Activated CD4-positive, alpha-beta T cell treated with anti-CD3 and anti-CD28 coated beads, Interleukin-2, amount 50 U/mL, for 48 hours (primary cell): Measurements from ENCODE around the gene TNIP1.

Source experiments
- DNase-seq, 2 experiments: peaks; one replicate each; pipeline ENCODE4 v3.0.0-alpha.2; 2020

Gene TNIP1

DNA sequence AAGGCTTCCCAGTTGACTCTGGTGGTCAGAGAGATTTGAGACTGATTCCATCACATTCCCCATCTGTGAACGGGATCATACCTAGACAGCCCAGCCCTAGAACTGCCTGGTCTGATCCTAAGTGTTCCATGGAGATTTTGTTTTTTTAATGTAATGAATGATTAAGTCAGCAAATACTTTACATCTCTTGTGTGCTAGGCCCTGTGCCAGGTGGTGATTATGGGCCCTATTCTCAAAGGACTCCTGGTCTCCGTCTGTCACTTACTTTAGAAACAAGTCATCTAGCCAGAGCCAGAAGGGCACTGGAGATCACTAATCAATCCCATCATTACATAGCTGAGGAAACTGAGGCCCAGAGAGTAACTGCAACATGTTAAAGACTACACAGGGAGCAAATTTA is 61.5 kb downstream of the TNIP1 start:
- no peak for DNase-seq

DNA sequence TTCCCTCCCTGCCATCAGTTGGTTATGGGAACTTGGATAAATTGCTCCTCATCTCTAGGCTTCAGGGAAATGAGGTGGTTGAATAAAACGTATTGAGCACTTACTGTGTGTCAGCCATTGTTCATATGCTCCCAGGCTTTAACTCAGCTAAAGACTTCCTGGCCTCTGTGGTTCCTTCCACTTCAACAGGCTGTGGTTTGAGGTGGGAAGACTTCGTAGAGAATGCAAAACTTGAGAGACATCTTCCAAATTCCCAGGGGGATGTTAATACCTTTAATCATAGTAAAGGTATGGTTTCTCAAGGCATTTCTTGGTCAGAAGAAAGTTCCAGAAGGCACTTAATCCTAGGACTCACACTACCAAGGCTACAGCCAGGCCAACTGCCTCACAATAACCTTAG is 62.0 kb downstream of the TNIP1 start:
- DNase-seq: no peak

GRCh38 chr5:151017897-151018296 is 62.9 kb downstream of the TNIP1 start:
- no peak for DNase-seq

- no peak for DNase-seq
Measured at GRCh38 chr5:151016700-151017099, 64.1 kb downstream of the TNIP1 start.

- no peak for DNase-seq
Measured at GRCh38 chr5:151015974-151016587, 64.8 kb downstream of the TNIP1 start.

DNA sequence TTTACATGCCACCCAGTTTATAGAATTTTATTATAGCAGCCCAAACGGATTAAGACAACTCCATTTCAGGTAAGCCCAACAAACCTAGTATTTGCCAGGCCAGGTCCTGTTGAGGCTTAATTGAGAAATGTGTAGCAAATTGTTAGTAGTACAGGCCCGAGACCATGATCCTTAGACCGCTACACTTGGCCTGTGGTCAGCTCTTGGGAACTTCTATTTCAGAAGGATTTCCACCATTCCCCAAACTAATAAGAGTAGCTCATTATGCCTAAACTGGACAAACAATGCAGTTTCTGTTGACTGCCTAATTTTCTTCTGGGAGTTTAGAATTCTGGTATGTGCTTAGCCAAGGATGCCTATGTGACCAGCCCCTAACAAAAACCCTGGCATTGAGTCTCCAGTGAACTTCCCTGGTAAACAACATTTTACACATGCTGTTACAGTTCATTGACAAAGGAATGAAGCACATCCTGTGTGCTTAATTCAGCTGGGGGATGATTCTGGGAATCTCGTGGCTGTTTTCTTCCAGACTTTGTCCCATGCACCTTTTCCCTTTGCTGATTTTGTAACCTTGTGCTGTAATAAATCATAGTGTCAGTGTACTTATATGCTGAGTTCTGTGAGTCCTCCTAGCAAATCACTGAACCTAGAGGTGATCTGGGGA is 66.0 kb downstream of the TNIP1 start:
- DNase-seq: no peak

GRCh38 chr5:151012862-151013261 is 68.0 kb downstream of the TNIP1 start:
- no peak for DNase-seq

DNA sequence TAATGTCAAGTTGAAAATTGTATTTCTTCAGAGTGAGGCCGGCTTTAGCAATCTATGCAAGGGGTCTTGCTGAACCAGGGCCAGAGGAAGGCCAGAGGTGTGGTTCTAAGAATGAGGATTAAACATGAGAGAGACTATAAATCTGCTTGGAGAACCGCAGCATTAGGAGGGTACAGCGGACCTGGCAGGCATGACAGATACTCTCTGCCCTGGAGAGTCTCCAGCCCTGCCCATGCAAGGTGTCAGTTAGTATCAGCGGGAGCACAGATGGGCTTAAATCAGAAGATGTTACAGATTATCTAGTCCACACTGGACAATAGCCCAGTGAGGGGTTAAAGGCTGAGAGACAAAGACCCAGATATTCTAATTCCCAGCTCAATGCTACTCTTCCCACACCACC is 71.9 kb downstream of the TNIP1 start:
- DNase-seq: no peak

- no peak for DNase-seq
Measured at GRCh38 chr5:151008210-151008491, 72.7 kb downstream of the TNIP1 start.

- DNase-seq: no peak
Measured at GRCh38 chr5:151007430-151008209, 73.2 kb downstream of the TNIP1 start.

- DNase-seq: no peak
Measured at GRCh38 chr5:151006704-151007334, 74.0 kb downstream of the TNIP1 start.

- no peak for DNase-seq
Measured at GRCh38 chr5:151005950-151006576, 74.8 kb downstream of the TNIP1 start.

- no peak for DNase-seq
Measured at GRCh38 chr5:151005187-151005949, 75.5 kb downstream of the TNIP1 start.

GRCh38 chr5:151004499-151004898 is 76.3 kb downstream of the TNIP1 start:
- DNase-seq: no peak

DNA sequence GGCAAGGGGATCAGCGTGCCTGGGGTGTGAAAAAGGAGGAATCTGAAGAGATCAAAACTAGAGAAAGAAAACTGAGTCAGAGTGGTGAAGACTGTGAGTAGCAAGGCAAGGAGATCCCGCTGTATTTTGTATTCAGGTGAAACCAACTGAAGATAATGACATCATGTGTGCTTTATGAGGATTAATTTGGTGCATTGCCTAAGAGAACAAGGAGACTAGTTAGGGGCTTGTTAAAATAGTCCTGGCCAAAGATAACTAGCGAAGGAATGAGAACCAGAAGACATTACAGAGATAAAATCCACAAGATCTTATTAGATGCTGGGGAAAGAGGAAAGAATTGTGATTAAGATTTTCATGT is 77.4 kb downstream of the TNIP1 start:
- no peak for DNase-seq

- DNase-seq: no peak
Measured at GRCh38 chr5:151002681-151003502, 77.9 kb downstream of the TNIP1 start.

GRCh38 chr5:151002250-151002649 is 78.6 kb downstream of the TNIP1 start:
- DNase-seq: no peak

DNA sequence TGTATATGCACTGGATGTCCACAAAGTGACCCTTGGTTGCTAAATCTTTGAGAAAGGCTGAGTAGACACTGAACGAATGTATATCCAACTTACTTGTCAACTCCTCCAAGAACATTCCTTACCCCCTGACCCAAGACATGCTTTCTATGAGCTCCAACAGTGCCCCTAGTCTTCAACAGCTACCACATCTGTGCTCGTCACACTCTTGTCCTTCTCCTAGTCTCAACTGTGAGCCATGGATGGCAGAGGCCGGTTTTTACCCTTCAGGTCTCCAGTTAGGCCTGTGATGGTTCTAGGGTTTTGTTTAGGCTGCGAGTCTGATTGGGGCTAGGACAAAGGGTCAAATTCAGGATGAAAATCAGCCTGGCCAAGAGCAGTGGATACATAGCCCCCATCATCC is 79.4 kb downstream of the TNIP1 start:
- DNase-seq: no peak

GRCh38 chr5:150999704-151000442 is 81.0 kb downstream of the TNIP1 start:
- DNase-seq: no peak

DNA sequence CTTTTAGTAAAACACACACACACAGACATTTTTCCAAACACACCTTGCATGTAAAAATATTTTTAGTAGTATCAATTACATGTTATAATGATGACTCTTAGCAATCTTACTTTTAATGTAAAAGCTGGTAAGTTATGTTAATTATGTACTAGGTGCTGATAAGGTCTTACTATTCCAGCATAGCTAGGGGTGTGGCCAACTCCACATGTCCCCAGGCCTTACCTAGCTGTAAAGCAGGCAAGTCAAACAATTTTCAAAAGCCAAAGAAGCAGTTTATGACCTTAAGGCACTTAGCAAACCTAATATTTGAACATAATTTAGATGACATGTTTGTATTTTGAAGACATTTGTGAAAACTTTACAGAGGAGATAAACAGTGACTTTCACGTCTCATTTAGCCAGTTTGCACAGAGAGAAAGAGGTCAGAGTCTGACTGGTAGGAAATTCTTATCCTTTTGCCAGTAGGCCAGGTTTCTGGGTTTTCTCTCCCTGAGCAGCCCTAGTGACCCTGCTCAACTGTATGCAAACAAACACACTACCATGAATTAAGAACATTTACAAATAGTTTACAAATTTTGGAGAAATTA is 86.9 kb downstream of the TNIP1 start:
- no peak for DNase-seq

- DNase-seq: no peak
Measured at GRCh38 chr5:150993422-150993821, 87.4 kb downstream of the TNIP1 start.
